NCI-H345 (cell line): ENCODE measurements around the gene EVX2.

ENCODE experiments used
- DNase-seq: peaks from one replicate; lab custom pipeline; 2025; lab: John Stamatoyannopoulos, UW

EVX2 gene

DNA sequence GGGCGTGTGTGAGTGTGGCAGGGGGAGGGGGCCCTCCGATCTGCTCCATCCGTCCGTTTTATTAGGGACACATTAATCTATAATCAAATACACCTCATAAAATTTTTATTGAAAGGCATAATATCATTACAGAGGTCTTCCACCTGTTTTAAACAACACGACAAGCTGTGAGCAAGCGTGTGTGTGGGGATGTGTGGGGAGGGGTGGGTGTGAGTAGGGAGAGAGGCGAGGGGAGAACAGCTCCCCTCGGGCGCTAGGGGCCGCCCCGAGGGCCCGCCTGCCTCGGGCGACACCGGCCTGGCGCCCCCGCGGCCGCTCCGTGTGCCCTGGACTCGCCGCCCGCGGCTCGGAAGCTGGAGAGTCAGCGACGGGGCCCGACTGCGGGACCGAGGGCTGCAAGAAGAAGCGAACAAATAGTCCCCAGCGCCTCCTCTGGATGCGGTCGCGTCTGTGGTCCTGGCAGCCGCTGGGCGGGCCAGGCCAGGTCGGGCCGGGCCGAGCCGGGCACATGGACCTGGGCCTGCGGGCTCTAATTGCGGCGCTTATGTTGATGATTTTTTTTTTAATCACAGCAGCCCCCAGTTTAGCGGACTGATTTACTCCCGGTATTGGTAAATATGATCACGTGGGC, 38.4 kb upstream of the EVX2 start:
- peak; percentile 57 for DNase-seq

DNA sequence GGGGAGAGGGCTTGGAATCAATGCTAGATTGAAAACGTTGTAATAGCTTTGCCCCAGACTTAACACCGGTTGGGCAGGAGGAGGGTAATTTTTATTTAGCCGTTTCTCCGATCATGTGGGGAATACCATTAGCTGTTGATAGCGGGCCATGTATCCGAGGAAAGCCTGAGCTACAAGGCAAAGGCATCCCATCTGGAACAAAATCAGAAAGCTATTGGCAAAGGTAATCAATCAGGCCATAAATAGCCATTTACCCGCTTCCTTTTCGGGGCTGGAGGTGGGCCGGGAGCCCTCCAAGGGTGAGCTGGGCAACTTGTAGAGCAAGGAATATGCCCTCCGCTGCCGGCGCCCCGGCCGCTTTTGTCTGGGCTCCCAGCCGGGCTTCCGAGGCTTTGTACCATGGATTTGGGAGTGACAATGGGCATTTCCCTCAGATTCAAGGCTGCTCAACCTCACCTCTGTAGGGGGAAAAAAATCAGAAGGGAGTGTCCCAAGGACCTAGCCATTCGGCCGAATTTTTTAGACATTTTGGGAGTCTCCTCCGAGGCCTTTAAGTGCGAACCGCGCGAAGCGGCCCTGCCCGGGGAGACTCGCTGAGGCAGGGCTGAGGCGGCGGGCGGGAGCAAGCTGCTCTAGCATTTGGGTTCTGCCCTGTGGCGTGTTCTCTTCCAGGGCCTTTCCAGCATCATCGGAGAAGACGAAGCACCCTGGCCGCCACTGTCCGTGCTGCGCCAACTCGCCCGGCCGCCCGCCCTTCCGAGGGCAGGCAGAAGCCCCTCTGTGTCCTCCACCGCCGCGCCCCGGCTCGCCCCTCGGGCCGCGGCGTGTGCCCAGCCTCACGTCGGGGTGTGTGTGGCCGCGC, 37.7 kb upstream of the EVX2 start:
- no peak for DNase-seq

- DNase-seq = no peak
Observed at GRCh38 chr2:176120364-176121189, 36.8 kb upstream of the EVX2 start.

- DNase-seq = no peak
Observed at GRCh38 chr2:176118601-176119339, 35.0 kb upstream of the EVX2 start.

DNA sequence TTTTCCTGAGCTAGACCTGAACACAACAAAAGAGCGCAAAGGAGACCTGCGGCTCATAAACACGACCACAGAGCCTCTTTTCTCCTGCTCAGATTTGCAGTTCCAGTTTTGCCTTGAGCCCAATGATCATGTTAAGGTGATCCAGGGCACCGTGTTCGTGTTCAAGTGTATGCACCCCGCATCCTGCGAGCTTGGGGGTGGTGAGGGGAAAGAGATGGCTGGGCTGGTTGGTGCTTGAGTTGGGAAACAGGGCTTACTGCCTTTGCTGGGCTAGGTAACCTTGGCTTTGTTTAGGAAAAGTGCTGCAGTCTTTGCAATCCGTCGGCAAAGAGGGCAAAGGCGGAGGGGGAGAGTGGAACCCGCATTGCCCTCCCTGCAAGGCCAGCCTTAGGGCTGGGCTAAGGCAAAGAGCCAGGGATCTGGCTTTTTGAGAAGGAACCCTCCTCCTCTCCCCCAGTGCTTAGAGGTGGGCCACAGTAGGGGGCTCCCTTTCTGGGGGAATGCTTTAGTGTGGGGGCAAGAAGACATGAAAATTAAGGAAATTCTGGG, 34.1 kb upstream of the EVX2 start:
- no peak for DNase-seq

- no peak for DNase-seq
Observed at GRCh38 chr2:176117162-176117822, 33.5 kb upstream of the EVX2 start.

- no peak for DNase-seq
Observed at GRCh38 chr2:176115883-176116813, 32.4 kb upstream of the EVX2 start, which contains the start of gene HOXD10. TSS of gene HOXD10 (plus strand) at chr2:176116778. CDS start at chr2:176116834, 56 bp downstream.

- no peak for DNase-seq
Observed at GRCh38 chr2:176114930-176115625, 31.3 kb upstream of the EVX2 start.

DNA sequence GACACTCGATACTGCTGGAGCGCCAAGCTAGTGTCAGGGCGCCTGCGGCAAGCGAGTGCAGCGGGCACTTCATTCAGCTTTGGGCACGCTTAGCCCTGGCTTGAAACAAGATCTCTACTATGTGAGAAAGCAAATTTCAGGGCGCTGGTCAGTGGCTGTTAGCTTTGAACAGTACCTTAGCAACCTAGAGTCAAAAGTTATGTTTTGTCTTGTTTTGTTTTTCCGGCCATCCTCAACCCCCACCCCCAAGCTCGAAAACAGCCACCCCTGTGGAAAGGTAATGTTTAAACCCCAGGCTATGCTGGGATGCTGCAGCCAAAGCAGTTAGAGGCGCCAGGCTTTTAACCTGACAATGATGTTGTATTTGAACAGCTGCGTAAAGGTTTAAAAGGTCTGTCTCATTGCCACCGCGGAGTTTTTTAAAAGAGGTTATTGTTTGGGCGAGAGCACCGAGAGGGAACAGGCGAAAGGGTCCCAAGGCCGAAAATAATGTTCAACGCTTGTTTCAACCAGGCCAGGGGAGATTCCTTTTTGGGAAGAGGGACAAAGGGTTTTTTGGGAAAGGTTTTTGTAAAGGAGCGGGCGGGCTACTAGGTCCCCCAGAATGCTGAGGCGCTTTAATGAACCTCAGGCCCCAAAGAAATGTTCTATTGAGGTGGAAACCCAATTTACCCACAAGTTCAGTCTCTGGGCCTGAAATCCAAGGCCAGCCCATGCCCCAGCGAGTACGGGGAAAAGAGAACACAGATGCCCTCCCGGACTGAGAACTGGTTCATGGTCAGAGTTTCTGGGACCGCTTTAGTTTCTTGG, 30.6 kb upstream of the EVX2 start:
- DNase-seq = peak; percentile 82

- DNase-seq = no peak
Observed at GRCh38 chr2:176112375-176113302, 28.9 kb upstream of the EVX2 start.

DNA sequence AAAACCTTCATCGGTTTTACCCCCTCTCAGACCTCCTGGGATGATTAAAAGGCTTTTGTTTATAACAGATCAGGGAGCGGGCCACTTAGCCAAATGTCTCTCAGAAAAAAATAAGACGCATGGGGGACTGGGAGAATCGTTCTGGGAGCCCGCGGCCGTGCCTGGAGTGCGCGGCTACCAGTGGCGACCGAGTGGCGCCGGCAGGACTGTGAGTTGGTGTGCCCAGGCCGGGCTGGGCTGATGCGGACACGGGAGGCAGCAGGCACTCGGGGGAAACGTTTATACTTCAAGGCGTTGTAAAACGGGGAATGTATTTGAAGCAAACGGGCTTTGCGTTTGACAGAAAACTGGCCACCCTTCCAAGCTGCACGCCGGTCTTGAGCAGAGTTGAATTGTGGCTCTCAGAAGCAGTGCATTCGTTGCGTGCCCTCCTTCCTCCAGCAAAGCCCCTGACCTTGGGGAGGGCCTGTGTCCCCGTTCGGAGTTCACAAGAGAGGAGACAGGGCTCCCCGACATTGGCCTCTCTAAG, 28.1 kb upstream of the EVX2 start:
- no peak for DNase-seq

DNA sequence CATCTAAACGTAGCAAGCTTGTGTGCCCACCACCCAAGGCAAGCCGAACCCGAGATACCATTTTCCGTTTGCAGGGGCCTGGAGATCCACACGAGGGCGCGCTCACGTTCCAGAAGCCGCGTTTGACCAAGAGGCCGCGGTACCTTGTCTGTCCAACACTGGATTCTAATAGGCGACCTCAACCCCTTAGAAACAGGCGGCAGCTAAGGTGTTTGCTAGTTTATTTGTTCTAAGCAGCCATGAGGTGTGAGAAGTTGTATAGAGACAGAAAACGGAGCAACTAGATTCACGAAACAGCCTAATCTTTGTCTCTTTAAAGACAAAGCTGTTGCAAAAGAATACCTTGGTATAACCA, 27.5 kb upstream of the EVX2 start:
- no peak for DNase-seq

GRCh38 chr2:176110415-176111308, 26.9 kb upstream of the EVX2 start:
- no peak for DNase-seq

- DNase-seq = no peak
Observed at GRCh38 chr2:176109946-176110345, 26.2 kb upstream of the EVX2 start.

GRCh38 chr2:176109192-176109901, 25.6 kb upstream of the EVX2 start:
- no peak for DNase-seq
